Effector memory CD4-positive, alpha-beta T cell (primary cell): ENCODE results near the gene MTHFD1L.

Source experiments
- DNase-seq, 3 donors: peaks; one replicate each; pipeline ENCODE4 v3.0.0-alpha.2; 2020
- H3K27ac ChIP-seq: 2 replicates; pipeline ENCODE4 v1.7.0; 2013; ENCODE audit warnings: mild to moderate bottlenecking, low read length, moderate library complexity; ENCODE audit not compliant: insufficient read depth, poor library complexity, severe bottlenecking
- H3K27me3 ChIP-seq: replicated peaks from 2 replicates; pipeline ENCODE4 v1.7.0; 2013; ENCODE audit warnings: mild to moderate bottlenecking, low read length; ENCODE audit not compliant: insufficient read depth, control insufficient read depth, poor library complexity, severe bottlenecking
- H3K36me3 ChIP-seq: 2 replicates; pipeline ENCODE4 v1.7.0; 2013; ENCODE audit warnings: mild to moderate bottlenecking, low read length, moderate library complexity; ENCODE audit not compliant: control insufficient read depth, insufficient read depth
- H3K4me1 ChIP-seq: 2 replicates; pipeline ENCODE4 v1.7.0; 2013; ENCODE audit warnings: low read length, mild to moderate bottlenecking; ENCODE audit not compliant: control insufficient read depth, insufficient read depth, poor library complexity, severe bottlenecking
- H3K4me3 ChIP-seq: 2 replicates; pipeline ENCODE4 v1.7.0; 2013; ENCODE audit warnings: low read length, low read depth, mild to moderate bottlenecking; ENCODE audit not compliant: insufficient read depth, poor library complexity, severe bottlenecking
- H3K9me3 ChIP-seq: 2 replicates; pipeline ENCODE4 v1.7.0; 2013; ENCODE audit warnings: mild to moderate bottlenecking, low read length, moderate library complexity; ENCODE audit not compliant: control insufficient read depth

Gene MTHFD1L

DNA sequence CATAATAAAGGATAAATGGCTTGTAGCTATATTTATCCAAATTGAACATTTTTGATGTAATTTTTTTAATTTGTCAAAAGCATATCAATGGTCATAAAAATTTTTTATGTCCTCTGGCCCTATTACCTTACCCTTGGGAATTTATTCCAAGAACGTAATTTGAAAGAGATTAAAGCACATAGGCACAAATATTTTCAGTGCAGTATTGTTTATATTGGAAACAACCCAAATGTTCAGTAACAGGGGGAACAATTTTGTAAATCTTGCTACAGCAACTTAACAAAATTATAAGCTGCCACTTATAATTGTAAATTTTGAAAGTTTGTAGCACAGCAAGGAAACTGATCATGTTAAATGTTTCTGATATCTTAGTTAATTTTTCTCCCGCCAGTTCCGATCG is 142.4 kb downstream of the MTHFD1L start:
- Histone ChIP-seq H3K36me3 (no peaks in the 10 kb centered on the region), H3K27me3 (no peaks in the 10 kb centered on the region), H3K9me3 (no peaks in the 10 kb centered on the region), H3K27ac (no peak overlapping the region), H3K4me1 (no peaks in the 10 kb centered on the region), H3K4me3 (no peak overlapping the region)
- DNase-seq = no peak

DNA sequence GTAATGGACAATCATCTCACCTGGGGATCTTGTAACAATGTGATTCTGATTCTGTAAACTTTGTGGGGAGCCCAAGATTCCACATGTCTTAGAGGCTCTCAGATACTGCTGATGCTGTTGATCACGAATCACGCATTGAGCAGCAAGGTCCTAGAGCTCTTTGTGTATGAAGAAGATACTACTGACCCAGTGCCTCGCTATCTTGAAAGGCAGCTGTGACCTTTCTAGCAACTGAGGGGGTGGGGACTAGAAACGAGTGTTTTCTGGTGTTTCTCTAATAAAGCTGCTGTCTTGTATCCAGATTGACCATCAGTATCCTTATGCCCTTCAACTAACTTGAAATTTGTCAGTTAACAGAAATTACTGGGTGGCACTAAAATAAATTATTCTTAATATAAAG is 142.9 kb downstream of the MTHFD1L start:
- Histone ChIP-seq H3K36me3 (no peaks in the 10 kb centered on the region), H3K27ac (no peak overlapping the region), H3K4me3 (no peak overlapping the region), H3K4me1 (no peaks in the 10 kb centered on the region), H3K27me3 (no peaks in the 10 kb centered on the region), H3K9me3 (no peaks in the 10 kb centered on the region)
- no peak for DNase-seq

GRCh38 chr6:151009576-151009975 is 144.1 kb downstream of the MTHFD1L start:
- H3K9me3 ChIP-seq = no peaks in the 10 kb centered on the region
- H3K4me1 ChIP-seq = no peaks in the 10 kb centered on the region
- no peak for DNase-seq
- no peaks in the 10 kb centered on the region for H3K36me3 ChIP-seq
- no peaks in the 10 kb centered on the region for H3K27me3 ChIP-seq
- no peak overlapping the region for H3K27ac ChIP-seq
- no peak overlapping the region for H3K4me3 ChIP-seq

DNA sequence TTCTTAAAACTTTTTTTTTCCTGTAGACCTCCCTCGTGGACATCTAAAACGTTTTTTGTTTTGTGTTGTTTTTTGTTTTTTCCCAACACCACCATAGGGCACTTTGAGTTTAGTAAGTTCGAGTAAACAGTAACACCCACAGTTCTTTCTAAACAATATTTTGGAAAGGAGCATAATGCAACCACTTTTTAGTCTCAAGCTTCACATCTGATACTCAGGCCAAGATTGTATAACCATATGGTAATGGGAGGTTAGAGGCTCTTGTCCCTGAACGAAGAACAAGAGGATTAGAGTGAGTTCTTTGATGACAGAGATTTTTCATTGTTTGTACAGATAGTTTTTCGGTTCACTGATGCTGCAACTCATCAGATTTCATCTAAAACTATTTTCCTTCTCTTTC is 144.6 kb downstream of the MTHFD1L start:
- DNase-seq = no peak
- Histone ChIP-seq H3K4me1 (no peaks in the 10 kb centered on the region), H3K27me3 (no peaks in the 10 kb centered on the region), H3K27ac (no peak overlapping the region), H3K4me3 (no peak overlapping the region), H3K9me3 (no peaks in the 10 kb centered on the region), H3K36me3 (no peaks in the 10 kb centered on the region)

GRCh38 chr6:151012321-151013294 is 147.1 kb downstream of the MTHFD1L start:
- Histone ChIP-seq H3K9me3 (no peaks in the 10 kb centered on the region), H3K27ac (no peak overlapping the region)
- DNase-seq = no peak

GRCh38 chr6:151014404-151015100 is 149.1 kb downstream of the MTHFD1L start:
- Histone ChIP-seq H3K4me1 (no peaks in the 10 kb centered on the region), H3K36me3 (peaks cover 7% of the 10 kb centered on the region), H3K9me3 (no peaks in the 10 kb centered on the region), H3K4me3 (no peak overlapping the region), H3K27me3 (no peaks in the 10 kb centered on the region), H3K27ac (no peak overlapping the region)
- DNase-seq = peak; percentile 12 to 38 (median 24)

More at GRCh38 chr6:151012321-151013294, 147.1 kb downstream of the MTHFD1L start:
- no peaks in the 10 kb centered on the region for H3K4me1 ChIP-seq
- no peaks in the 10 kb centered on the region for H3K36me3 ChIP-seq
- H3K4me3 ChIP-seq = no peak overlapping the region
- no peaks in the 10 kb centered on the region for H3K27me3 ChIP-seq

DNA sequence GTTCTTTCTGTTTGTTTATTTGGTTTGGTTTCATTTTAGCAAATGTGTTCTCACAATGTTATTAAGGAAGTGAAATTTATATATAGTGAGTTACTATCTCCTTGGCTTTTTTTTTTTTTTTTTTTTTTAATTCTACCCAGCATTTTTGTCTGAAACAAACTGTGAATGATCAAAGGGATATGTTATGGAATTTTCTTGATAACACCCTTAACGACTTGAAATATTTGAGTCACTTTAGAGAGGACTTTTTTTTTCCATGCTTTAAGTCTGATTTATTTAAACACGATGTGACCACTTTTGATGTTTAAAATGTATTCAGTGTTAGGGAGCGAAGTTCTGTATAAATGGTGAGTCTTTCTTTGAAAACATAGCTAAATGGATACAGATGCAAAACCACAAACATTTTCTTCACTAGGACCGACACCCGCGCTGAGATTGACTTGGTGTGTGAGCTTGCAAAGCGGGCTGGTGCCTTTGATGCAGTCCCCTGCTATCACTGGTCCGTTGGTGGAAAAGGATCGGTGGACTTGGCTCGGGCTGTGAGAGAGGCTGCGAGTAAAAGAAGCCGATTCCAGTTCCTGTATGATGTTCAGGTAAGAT is 149.7 kb downstream of the MTHFD1L start:
- Histone ChIP-seq H3K4me3 (no peak overlapping the region), H3K4me1 (no peaks in the 10 kb centered on the region), H3K36me3 (peaks cover 7% of the 10 kb centered on the region), H3K27me3 (no peaks in the 10 kb centered on the region), H3K9me3 (no peaks in the 10 kb centered on the region), H3K27ac (no peak overlapping the region)
- no peak for DNase-seq

- Histone ChIP-seq H3K9me3 (no peaks in the 10 kb centered on the region), H3K27ac (no peak overlapping the region), H3K36me3 (peaks cover 7% of the 10 kb centered on the region), H3K27me3 (no peaks in the 10 kb centered on the region), H3K4me1 (no peaks in the 10 kb centered on the region), H3K4me3 (no peak overlapping the region)
- DNase-seq = no peak
Observed at GRCh38 chr6:151016107-151016506, 150.6 kb downstream of the MTHFD1L start.

DNA sequence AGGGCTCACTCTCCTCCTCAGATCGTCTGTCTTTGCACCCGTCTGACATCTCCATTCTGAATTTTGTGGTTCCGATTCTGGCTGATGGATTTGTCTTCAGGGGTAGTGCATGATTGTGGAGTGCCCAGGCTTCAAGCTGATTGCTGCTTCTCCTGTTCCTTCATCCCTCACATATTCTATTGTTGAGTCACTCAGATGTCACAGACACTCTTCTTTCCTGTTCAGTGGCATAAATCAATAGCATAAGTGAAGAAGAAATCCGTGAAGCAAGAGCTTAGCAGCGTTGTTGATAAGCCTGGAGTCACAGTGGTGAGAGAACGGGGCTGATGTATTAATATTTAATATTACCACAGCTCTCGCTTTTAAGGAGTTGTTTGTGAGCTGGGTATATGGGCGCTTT is 152.5 kb downstream of the MTHFD1L start:
- Histone ChIP-seq H3K4me3 (no peak overlapping the region), H3K36me3 (peaks cover 7% of the 10 kb centered on the region), H3K27me3 (no peaks in the 10 kb centered on the region), H3K9me3 (no peaks in the 10 kb centered on the region), H3K4me1 (no peaks in the 10 kb centered on the region), H3K27ac (no peak overlapping the region)
- DNase-seq = no peak
